B cell (primary cell): ENCODE measurements around the gene AIG1. TPM values are rescaled to one million over a fixed set of nuclear protein-coding genes. Genes with fewer than 3 reads are reported as not detected.

Experiments
- ATAC-seq: fragments of 200-7000 bp; cut with Tn5 transposase; one replicate; pipeline ENCODE4 v1.10.0; 2021; ENCODE audit warnings: low read depth, mild to moderate bottlenecking, moderate number of reproducible peaks, moderate library complexity
- CTCF ChIA-PET: fragments of 350-600 bp; sonication (Branson Sonifier 250); formaldehyde crosslinking; loops from one replicate; lab custom pipeline; 2021; ENCODE audit warnings: antibody characterized with exemption, inconsistent platforms; lab: Charles Lee
- POLR2A ChIA-PET: fragments of 350-600 bp; sonication (Branson Sonifier 250); formaldehyde crosslinking; loops from one replicate; lab custom pipeline; 2021; ENCODE audit warnings: antibody characterized with exemption; lab: Charles Lee
- DNase-seq: peaks from one replicate; pipeline ENCODE4 v3.0.0; 2013
- H2AFZ ChIP-seq: 2 replicates; pipeline ENCODE4 v1.6.1; 2012; ENCODE audit warnings: mild to moderate bottlenecking, low read depth, low read length; ENCODE audit not compliant: insufficient read depth, poor library complexity, severe bottlenecking
- H3K27ac ChIP-seq, 2 donors: 1 replicate in 1 of 2; 2 replicates in 1 of 2; pipeline ENCODE4 v1.5.1; 2012 to 2013; ENCODE audit warnings: low read length in 2 of 2, mild to moderate bottlenecking in 2 of 2, moderate library complexity in 1 of 2
- H3K27me3 ChIP-seq, 4 experiments: fragments of 200-600 bp in 1 of 4; sonication (generic) in 1 of 4; replicated peaks in 1 of 4; 1 replicate in 2 of 4; 2 replicates in 2 of 4; pipeline versions ENCODE4 v1.6.1 to v1.7.0; 2013 to 2016; ENCODE audit warnings: low read length in 3 of 4, mild to moderate bottlenecking in 2 of 4, mixed read lengths in 1 of 4, moderate library complexity in 1 of 4; ENCODE audit not compliant: insufficient read depth in 4 of 4, control insufficient read depth in 3 of 4; ENCODE audit errors: control extremely low read depth in 1 of 4
- H3K36me3 ChIP-seq, 2 experiments: replicated peaks in 1 of 2; 1 replicate in 1 of 2; 2 replicates in 1 of 2; pipeline versions ENCODE4 v1.6.1 to v1.7.1; 2013; ENCODE audit warnings: low read length in 1 of 2; ENCODE audit not compliant: insufficient read depth in 2 of 2, control insufficient read depth in 1 of 2; ENCODE audit errors: control extremely low read depth in 1 of 2, extremely low read depth in 1 of 2
- H3K4me1 ChIP-seq, 2 donors: fragments of 200-600 bp in 1 of 2; sonication (generic) in 1 of 2; 1 replicate in 1 of 2; 2 replicates in 1 of 2; pipeline versions ENCODE4 v1.5.1 to v1.6.1; 2013 to 2017; ENCODE audit warnings: low read length in 2 of 2; ENCODE audit not compliant: control insufficient read depth in 2 of 2, insufficient read depth in 2 of 2
- H3K4me2 ChIP-seq: replicated peaks from 2 replicates; pipeline ENCODE3; 2012; ENCODE audit warnings: mild to moderate bottlenecking, low read depth, low read length; ENCODE audit not compliant: poor library complexity, severe bottlenecking
- H3K4me3 ChIP-seq, 5 experiments: fragments of 200-600 bp in 1 of 5; sonication (generic) in 1 of 5; 1 replicate in 3 of 5; 2 replicates in 2 of 5; pipeline versions ENCODE4 v1.5.1 to v1.7.0; 2011 to 2016; ENCODE audit warnings: low read length in 4 of 5, mild to moderate bottlenecking in 4 of 5, low read depth in 2 of 5, control low read depth in 1 of 5, moderate library complexity in 1 of 5; ENCODE audit not compliant: insufficient read depth in 1 of 5; ENCODE audit errors: control extremely low read depth in 1 of 5, extremely low read depth in 1 of 5
- H3K79me2 ChIP-seq: fragments of 200-600 bp; sonication (generic); one replicate; pipeline ENCODE4 v1.6.0; 2016; ENCODE audit warnings: low read length; ENCODE audit not compliant: control insufficient read depth, insufficient read depth
- H3K9ac ChIP-seq: fragments of 200-600 bp; sonication (generic); 2 replicates; pipeline ENCODE4 v1.6.1; 2017; ENCODE audit warnings: mild to moderate bottlenecking, low read length, moderate library complexity
- H3K9me3 ChIP-seq, 3 donors: one replicate each; pipeline versions ENCODE4 v1.6.1 to v1.7.1; 2013; ENCODE audit warnings: low read length in 2 of 3; ENCODE audit not compliant: control insufficient read depth in 2 of 3, insufficient read depth in 1 of 3; ENCODE audit errors: control extremely low read depth in 1 of 3
- H4K20me1 ChIP-seq: 2 replicates; pipeline ENCODE4 v1.6.0; 2012; ENCODE audit warnings: mild to moderate bottlenecking, low read length; ENCODE audit not compliant: insufficient read depth, control insufficient read depth, poor library complexity, severe bottlenecking
- H3K27ac Mint-ChIP-seq: one replicate; pipeline ENCODE4 v1.8.0; 2021; ENCODE audit warnings: mixed read lengths
- H3K27me3 Mint-ChIP-seq: one replicate; pipeline ENCODE4 v1.8.0; 2021; ENCODE audit warnings: mixed read lengths
- H3K4me1 Mint-ChIP-seq: one replicate; pipeline ENCODE4 v1.8.0; 2021; ENCODE audit warnings: mixed read lengths
- H3K4me3 Mint-ChIP-seq: one replicate; pipeline ENCODE4 v1.8.0; 2021; ENCODE audit warnings: mixed read lengths
- H3K9me3 Mint-ChIP-seq: one replicate; pipeline ENCODE4 v1.8.0; 2022; ENCODE audit warnings: mixed read lengths; ENCODE audit not compliant: insufficient read depth
- CTCF ChIP-seq: fragments of 200-600 bp; IDR thresholded peaks from one replicate; pipeline ENCODE4 v1.8.0; 2022; ENCODE audit warnings: antibody characterized with exemption, mild to moderate bottlenecking
- EZH2 ChIP-seq: IDR thresholded peaks from 2 replicates; pipeline ENCODE4 v1.6.1; 2012; ENCODE audit warnings: borderline replicate concordance, low read depth, mild to moderate bottlenecking, moderate library complexity, low read length; ENCODE audit not compliant: insufficient read depth, poor library complexity, severe bottlenecking
- WGBS: methylation state at CpG from one replicate; pipeline ENCODE4 v1.1.5; 2013; ENCODE audit warnings: missing lambda C conversion rate; ENCODE audit not compliant: insufficient coverage; 5-methylcytosine and 5-hydroxymethylcytosine counted together
- intact Hi-C: fragments of 100-400 bp; cut with micrococcal nuclease; formaldehyde crosslinking; loops from one replicate; pipeline ENCODE4 v1.10.0; 2022
- polyA plus RNA-seq: library from polyadenylated mRNA; depleted of rRNA; stranded (reverse); fragments of >200 nt; gene quantifications from 2 replicates; pipeline ENCODE4 v1.2.3, GENCODE V29; 2012
- total RNA-seq, 2 donors: library from RNA; stranded (reverse); fragments of 120-200 nt in 1 of 2; gene quantifications; 1 replicate in 1 of 2; 2 replicates in 1 of 2; pipeline versions ENCODE4 v1.2.3 to v1.2.4, GENCODE V29; 2013 to 2022

Gene AIG1
- total and polyA plus RNA-seq, 2 donors (not counting 1 experiment from before 2014, with no cell fraction given), result 7.0 to 9.0 TPM

DNA sequence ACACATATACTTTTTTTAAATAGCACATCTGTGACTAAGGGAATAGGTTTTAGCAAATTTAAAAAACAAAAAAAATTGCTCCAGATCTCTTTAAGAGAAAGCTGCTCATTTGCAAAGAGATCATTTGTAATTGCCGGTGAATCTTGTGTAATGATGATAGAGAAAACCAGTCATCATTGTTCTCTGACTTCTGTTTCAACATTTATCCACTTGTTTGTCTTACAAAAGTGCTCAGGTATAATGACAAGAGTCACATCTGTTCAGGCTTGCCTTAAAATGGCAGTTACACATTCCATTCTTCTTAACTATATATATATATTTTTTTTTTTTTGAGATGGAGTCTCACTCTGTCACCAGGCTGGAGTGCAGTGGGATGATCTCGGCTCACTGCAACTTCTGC, 165.2 kb downstream of the AIG1 start:
- POLR2A ChIA-PET, result no interaction called here
- Histone ChIP-seq H3K27me3 (no peaks in the 10 kb centered on the region), H3K9me3 (no peaks in the 10 kb centered on the region), H3K4me1 (no peaks in the 10 kb centered on the region), H3K4me2 (no peak overlapping the region), H3K79me2 (no peaks in the 10 kb centered on the region), H3K36me3 (no peaks in the 10 kb centered on the region), H2AFZ (no peak overlapping the region), H3K27ac (no peak overlapping the region), H3K9ac (no peak overlapping the region), H3K4me3 (no peak overlapping the region), H4K20me1 (no peaks in the 10 kb centered on the region)
- DNase-seq (no peak), ATAC-seq (no peak)
- H3K9me3 Mint-ChIP-seq, result no peaks in the 10 kb centered on the region
- H3K4me1 Mint-ChIP-seq, result no peaks in the 10 kb centered on the region
- intact Hi-C loops, result no loop called here
- TF ChIP-seq CTCF (no peak), EZH2 (no peak)
- H3K27me3 Mint-ChIP-seq, result no peaks in the 10 kb centered on the region
- WGBS, result 100% methylated on average over 1 of the region's 2 CpGs
- CTCF ChIA-PET, result no interaction called here
- H3K4me3 Mint-ChIP-seq, result no peak overlapping the region
- H3K27ac Mint-ChIP-seq, result no peak overlapping the region

DNA sequence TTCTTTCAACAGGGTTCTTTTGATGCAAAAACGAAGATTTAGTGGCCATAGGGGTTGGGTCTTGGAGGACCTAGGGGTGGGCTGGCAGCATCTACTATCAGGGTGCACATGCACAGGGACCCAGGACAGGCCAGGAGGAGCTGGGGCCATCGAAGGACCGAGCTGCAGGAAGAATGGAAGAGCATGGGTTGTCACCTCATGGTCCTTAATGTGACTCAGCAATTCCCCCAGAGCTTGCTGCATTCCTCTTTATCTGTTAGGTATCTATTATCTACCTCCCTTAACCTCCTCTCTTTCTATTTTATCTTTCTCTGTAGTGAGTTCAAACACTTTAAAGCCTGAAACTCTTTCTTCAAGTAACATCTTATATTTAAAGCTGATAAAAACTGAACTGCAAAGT, 167.0 kb downstream of the AIG1 start:
- ChIA-PET POLR2A (no interaction called here), CTCF (no interaction called here)
- H3K9ac ChIP-seq, result no peak overlapping the region
- no peaks in the 10 kb centered on the region for H3K27me3 ChIP-seq
- Mint-ChIP-seq H3K27ac (no peak overlapping the region), H3K27me3 (no peaks in the 10 kb centered on the region), H3K9me3 (no peaks in the 10 kb centered on the region), H3K4me1 (no peaks in the 10 kb centered on the region), H3K4me3 (no peak overlapping the region)
- no peaks in the 10 kb centered on the region for H3K79me2 ChIP-seq
- TF ChIP-seq CTCF, result no peak
- no peak for TF ChIP-seq EZH2
- no peak overlapping the region for H2AFZ ChIP-seq
- ATAC-seq (no peak), DNase-seq (no peak)
- intact Hi-C loops, result no loop called here
- H3K4me2 ChIP-seq, result no peak overlapping the region
- H3K9me3 ChIP-seq, result no peaks in the 10 kb centered on the region
- H4K20me1 ChIP-seq, result no peaks in the 10 kb centered on the region
- H3K4me1 ChIP-seq, result no peaks in the 10 kb centered on the region
- 86% methylated on average over 1 of the region's 3 CpGs for WGBS
- H3K4me3 ChIP-seq, result no peak overlapping the region
- H3K27ac ChIP-seq, result no peak overlapping the region
- H3K36me3 ChIP-seq, result no peaks in the 10 kb centered on the region
